GM19324 (cell line): ENCODE measurements around the gene COL6A3.

Experiments
- ATAC-seq: cut with Tn5 transposase; IDR thresholded peaks from one replicate; pipeline ENCODE4 v1.9.1; 2021; ENCODE audit warnings: mild to moderate bottlenecking, moderate library complexity; ENCODE audit not compliant: unreplicated experiment, low FRiP score

COL6A3 gene

GRCh38 chr2:237352279-237352845, 61.6 kb downstream of the COL6A3 start:
- no peak for ATAC-seq

- no peak for ATAC-seq
Measured at GRCh38 chr2:237351796-237352195, 62.2 kb downstream of the COL6A3 start.

- ATAC-seq: no peak
Measured at GRCh38 chr2:237351046-237351445, 62.9 kb downstream of the COL6A3 start.

GRCh38 chr2:237350597-237350996, 63.4 kb downstream of the COL6A3 start:
- ATAC-seq: no peak

GRCh38 chr2:237350070-237350469, 63.9 kb downstream of the COL6A3 start:
- ATAC-seq: no peak

GRCh38 chr2:237348281-237348865, 65.6 kb downstream of the COL6A3 start:
- no peak for ATAC-seq

- no peak for ATAC-seq
Measured at GRCh38 chr2:237345891-237346640, 67.9 kb downstream of the COL6A3 start.

- no peak for ATAC-seq
Measured at GRCh38 chr2:237345411-237345810, 68.6 kb downstream of the COL6A3 start.

- no peak for ATAC-seq
Measured at GRCh38 chr2:237344942-237345341, 69.0 kb downstream of the COL6A3 start.

- no peak for ATAC-seq
Measured at GRCh38 chr2:237343993-237344392, 70.0 kb downstream of the COL6A3 start.

GRCh38 chr2:237341872-237342271, 72.1 kb downstream of the COL6A3 start:
- ATAC-seq: no peak

GRCh38 chr2:237337586-237337985, 76.4 kb downstream of the COL6A3 start:
- no peak for ATAC-seq

- no peak for ATAC-seq
Measured at GRCh38 chr2:237336131-237336530, 77.8 kb downstream of the COL6A3 start.

GRCh38 chr2:237333748-237334147, 80.2 kb downstream of the COL6A3 start:
- ATAC-seq: no peak

GRCh38 chr2:237330541-237330940, 83.4 kb downstream of the COL6A3 start:
- ATAC-seq: no peak

- no peak for ATAC-seq
Measured at GRCh38 chr2:237327175-237327950, 86.6 kb downstream of the COL6A3 start.

GRCh38 chr2:237326266-237327171, 87.4 kb downstream of the COL6A3 start:
- ATAC-seq: no peak

GRCh38 chr2:237324837-237325236, 89.1 kb downstream of the COL6A3 start:
- no peak for ATAC-seq

GRCh38 chr2:237324405-237324831, 89.5 kb downstream of the COL6A3 start:
- no peak for ATAC-seq

- no peak for ATAC-seq
Measured at GRCh38 chr2:237323656-237324055, 90.3 kb downstream of the COL6A3 start.
